H1 (cell line): ENCODE results near the gene CKM.

Source experiments
- BACH1 ChIP-seq: IDR thresholded peaks from 2 replicates; pipeline ENCODE4 v1.6.1; 2012; ENCODE audit warnings: low read length, improper control_type of control experiment
- EP300 ChIP-seq, 2 experiments: IDR thresholded peaks; 1 replicate in 1 of 2; 2 replicates in 1 of 2; pipeline ENCODE4 v1.6.1; 2011 to 2012; ENCODE audit warnings: low read depth in 2 of 2, low read length in 2 of 2, mild to moderate bottlenecking in 2 of 2, borderline replicate concordance in 1 of 2, inconsistent platforms in 1 of 2, moderate library complexity in 1 of 2
- JUN ChIP-seq: IDR thresholded peaks from 2 replicates; pipeline ENCODE4 v1.6.1; 2011; ENCODE audit warnings: low read depth, mild to moderate bottlenecking, improper control_type of control experiment, low read length
- NRF1 ChIP-seq: IDR thresholded peaks from 2 replicates; pipeline ENCODE4 v1.6.1; 2011; ENCODE audit warnings: mild to moderate bottlenecking, low read depth, low read length, improper control_type of control experiment
- POLR2A ChIP-seq, 2 experiments: IDR thresholded peaks; 1 replicate in 1 of 2; 2 replicates in 1 of 2; pipeline ENCODE4 v1.6.1; 2011; ENCODE audit warnings: low read depth in 2 of 2, low read length in 2 of 2, mild to moderate bottlenecking in 2 of 2; ENCODE audit errors: control extremely low read depth in 1 of 2
- TEAD4 ChIP-seq: IDR thresholded peaks from 2 replicates; pipeline ENCODE4 v1.6.1; 2012; ENCODE audit warnings: low read depth, low read length, inconsistent platforms, mixed read lengths
- TF ChIP-seq, protein P1 (sequence below), 3 experiments: IDR thresholded peaks; 1 replicate in 2 of 3; 2 replicates in 1 of 3; pipeline versions ENCODE4 v1.5.1 to v1.6.1; 2011; ENCODE audit warnings: low read length in 3 of 3, mild to moderate bottlenecking in 3 of 3, inconsistent platforms in 2 of 3, low read depth in 1 of 3, moderate library complexity in 1 of 3; ENCODE audit not compliant: insufficient read depth in 1 of 3; ENCODE audit errors: control extremely low read depth in 1 of 3

DNA sequence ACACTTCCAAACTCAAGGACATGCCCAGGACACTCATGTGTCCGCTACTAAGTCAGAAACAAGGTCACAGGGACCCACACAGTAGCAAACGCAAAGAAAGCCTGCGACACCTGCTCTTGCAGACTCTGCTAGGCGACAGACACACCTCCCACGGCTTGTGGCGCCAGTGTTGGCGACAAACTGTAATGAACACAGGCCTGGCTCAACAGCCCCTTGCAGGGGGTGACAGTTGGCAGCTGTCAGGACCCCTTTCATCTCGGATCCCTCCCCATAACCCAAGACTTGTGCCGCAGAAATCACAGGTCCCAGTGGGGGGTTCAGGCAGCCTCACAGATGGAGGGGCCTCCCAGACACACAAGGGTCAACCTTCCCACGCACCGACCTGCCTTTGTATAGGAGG is 364 bp downstream of the CKM start:
- TF ChIP-seq TEAD4 (no peak), NRF1 (no peak), POLR2A (IDR thresholded peaks at IDR 0.05; ENCODE audit: control extremely low read depth in 1 of 2, low read depth in 2 of 2, low read length in 2 of 2) (no peak), JUN (no peak), EP300 (IDR thresholded peaks at IDR 0.05; ENCODE audit: borderline replicate concordance in 1 of 2, low read depth in 2 of 2, low read length in 2 of 2) (no peak), BACH1 (no peak)
- TF ChIP-seq, protein P1, sequence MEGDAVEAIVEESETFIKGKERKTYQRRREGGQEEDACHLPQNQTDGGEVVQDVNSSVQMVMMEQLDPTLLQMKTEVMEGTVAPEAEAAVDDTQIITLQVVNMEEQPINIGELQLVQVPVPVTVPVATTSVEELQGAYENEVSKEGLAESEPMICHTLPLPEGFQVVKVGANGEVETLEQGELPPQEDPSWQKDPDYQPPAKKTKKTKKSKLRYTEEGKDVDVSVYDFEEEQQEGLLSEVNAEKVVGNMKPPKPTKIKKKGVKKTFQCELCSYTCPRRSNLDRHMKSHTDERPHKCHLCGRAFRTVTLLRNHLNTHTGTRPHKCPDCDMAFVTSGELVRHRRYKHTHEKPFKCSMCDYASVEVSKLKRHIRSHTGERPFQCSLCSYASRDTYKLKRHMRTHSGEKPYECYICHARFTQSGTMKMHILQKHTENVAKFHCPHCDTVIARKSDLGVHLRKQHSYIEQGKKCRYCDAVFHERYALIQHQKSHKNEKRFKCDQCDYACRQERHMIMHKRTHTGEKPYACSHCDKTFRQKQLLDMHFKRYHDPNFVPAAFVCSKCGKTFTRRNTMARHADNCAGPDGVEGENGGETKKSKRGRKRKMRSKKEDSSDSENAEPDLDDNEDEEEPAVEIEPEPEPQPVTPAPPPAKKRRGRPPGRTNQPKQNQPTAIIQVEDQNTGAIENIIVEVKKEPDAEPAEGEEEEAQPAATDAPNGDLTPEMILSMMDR (IDR thresholded peaks at IDR 0.05; ENCODE audit: control extremely low read depth in 1 of 3, insufficient read depth in 1 of 3, low read depth in 1 of 3, low read length in 3 of 3): no peak
